Fibroblast of skin of left biceps (primary cell): Measurements from ENCODE around the gene FRAT2.
"Not testable (repeated sequence)": the region's sequence is repeated elsewhere in the genome, so short reads cannot be mapped to it uniquely, and the experiment has no call there.

ENCODE experiments used
- DNase-seq, 2 experiments: peaks; one replicate each; pipeline ENCODE4 v3.0.0-alpha.2; 2013; ENCODE audit warnings: low read depth in 2 of 2

FRAT2 gene

GRCh38 chr10:97291357-97292096, 43.0 kb downstream of the FRAT2 start:
- no peak for DNase-seq

- not testable (repeated sequence) for DNase-seq
Measured at GRCh38 chr10:97290576-97291356, 43.8 kb downstream of the FRAT2 start.

- not testable (repeated sequence) for DNase-seq
Measured at GRCh38 chr10:97290076-97290475, 44.5 kb downstream of the FRAT2 start.
